ENCODE measurements around the gene SH2D1B. TPM values are rescaled to one million over a fixed set of nuclear protein-coding genes. Genes with fewer than 3 reads are reported as not detected.

SH2D1B gene
- total and polyA plus RNA-seq, 2 donors (not counting 3 experiments of a cell fraction or from before 2014, with no cell fraction given): not detected

DNA sequence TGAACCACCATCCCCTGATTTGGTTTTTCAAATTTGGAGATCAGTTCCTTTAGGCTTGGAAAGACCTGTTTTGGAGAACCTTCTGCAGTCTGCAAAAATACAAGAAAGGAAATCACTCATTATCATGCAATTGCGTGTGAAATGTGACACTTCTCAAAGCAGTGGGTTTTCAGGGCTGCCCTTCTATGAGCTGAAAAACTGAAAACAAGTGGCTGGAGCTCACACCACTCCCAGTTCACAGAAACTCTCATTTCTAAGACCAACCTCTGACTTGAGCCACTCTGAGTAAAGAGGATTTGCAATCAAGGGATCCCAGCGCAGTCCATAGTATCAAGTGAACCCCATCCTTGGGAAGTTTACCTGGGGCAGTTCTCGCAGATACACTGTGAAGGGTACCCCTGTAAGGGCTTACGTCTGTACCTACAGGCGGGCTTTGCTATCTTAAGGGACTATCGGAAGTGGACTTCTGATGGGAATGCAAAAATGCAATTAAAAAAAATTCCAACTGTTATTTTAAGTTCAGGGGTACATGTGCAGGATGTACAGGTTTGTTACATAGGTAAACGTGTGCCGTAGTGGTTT is 12.8 kb downstream of the SH2D1B start:
- Histone ChIP-seq H3K36me3 (ENCODE audit: control insufficient read depth in 2 of 2, extremely low read depth in 1 of 2, insufficient read depth in 2 of 2, low read length in 2 of 2) (no peaks in the 10 kb centered on the region), H2AFZ (ENCODE audit: low read depth, low read length) (no peak overlapping the region), H3K9me1 (replicated peaks; ENCODE audit: control insufficient read depth, extremely low read depth, insufficient read depth, low read length) (no peaks in the 10 kb centered on the region), H3K27me3 (ENCODE audit: control insufficient read depth in 2 of 2, insufficient read depth in 2 of 2, low read length in 2 of 2) (peaks cover 5 to 13% of the 10 kb centered on the region in 2 experiments), H3K27ac (ENCODE audit: insufficient read depth, low read depth, low read length) (no peak overlapping the region), H4K20me1 (replicated peaks; ENCODE audit: control insufficient read depth, extremely low read depth, insufficient read depth, low read length) (no peaks in the 10 kb centered on the region), H3K4me2 (ENCODE audit: insufficient read depth, low read length) (no peak overlapping the region), H3K4me3 (replicated peaks in 1 of 3; ENCODE audit: insufficient read depth in 1 of 3, low read depth in 1 of 3, low read length in 3 of 3) (no peak overlapping the region), H3K4me1 (ENCODE audit: control insufficient read depth, extremely low read depth, insufficient read depth, low read length) (no peaks in the 10 kb centered on the region), H3K79me2 (ENCODE audit: control insufficient read depth, insufficient read depth, low read length) (no peaks in the 10 kb centered on the region), H3K9ac (replicated peaks; ENCODE audit: extremely low read depth, insufficient read depth, low read length) (no peak overlapping the region), H3K9me3 (replicated peaks; ENCODE audit: control insufficient read depth, insufficient read depth, low read length) (no peaks in the 10 kb centered on the region)
- no TSS peak for BruUV-seq (replicated peaks)
- CTCF ChIA-PET: interaction anchor here (0.7 to 1.6 kb wide), 5 partner anchors 8 to 607 kb away, joined by 3 to 4 read pairs (median 3); no protein-coding TSS in a partner anchor
- dilution Hi-C loops (cut with MboI; ENCODE audit: extremely low pct_ligation_motif_present, low sequenced_read_pairs): no loop called here
- FAIRE-seq: no peak
- no peak for DNase-seq (ENCODE audit: low read depth, low spot score)
- POLR2A ChIA-PET: no interaction called here
- intact Hi-C loops (cut with micrococcal nuclease): no loop called here
- TF ChIP-seq, protein P1, sequence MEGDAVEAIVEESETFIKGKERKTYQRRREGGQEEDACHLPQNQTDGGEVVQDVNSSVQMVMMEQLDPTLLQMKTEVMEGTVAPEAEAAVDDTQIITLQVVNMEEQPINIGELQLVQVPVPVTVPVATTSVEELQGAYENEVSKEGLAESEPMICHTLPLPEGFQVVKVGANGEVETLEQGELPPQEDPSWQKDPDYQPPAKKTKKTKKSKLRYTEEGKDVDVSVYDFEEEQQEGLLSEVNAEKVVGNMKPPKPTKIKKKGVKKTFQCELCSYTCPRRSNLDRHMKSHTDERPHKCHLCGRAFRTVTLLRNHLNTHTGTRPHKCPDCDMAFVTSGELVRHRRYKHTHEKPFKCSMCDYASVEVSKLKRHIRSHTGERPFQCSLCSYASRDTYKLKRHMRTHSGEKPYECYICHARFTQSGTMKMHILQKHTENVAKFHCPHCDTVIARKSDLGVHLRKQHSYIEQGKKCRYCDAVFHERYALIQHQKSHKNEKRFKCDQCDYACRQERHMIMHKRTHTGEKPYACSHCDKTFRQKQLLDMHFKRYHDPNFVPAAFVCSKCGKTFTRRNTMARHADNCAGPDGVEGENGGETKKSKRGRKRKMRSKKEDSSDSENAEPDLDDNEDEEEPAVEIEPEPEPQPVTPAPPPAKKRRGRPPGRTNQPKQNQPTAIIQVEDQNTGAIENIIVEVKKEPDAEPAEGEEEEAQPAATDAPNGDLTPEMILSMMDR (IDR thresholded peaks at IDR 0.05; ENCODE audit: extremely low read depth in 1 of 2, insufficient read depth in 1 of 2, low read depth in 1 of 2, low read length in 2 of 2): no peak
- TF ChIP-seq GATA2 (IDR thresholded peaks at IDR 0.05; ENCODE audit: insufficient read depth, insufficient read length, low read depth, low read length) (no peak), FOS (IDR thresholded peaks at IDR 0.05; ENCODE audit: borderline replicate concordance, insufficient read depth, low read length) (no peak), POLR2AphosphoS5 (IDR thresholded peaks at IDR 0.05; ENCODE audit: insufficient read depth, low read depth, low read length) (no peak), MYC (IDR thresholded peaks at IDR 0.05; ENCODE audit: low read depth, low read length) (no peak), JUN (IDR thresholded peaks at IDR 0.05; ENCODE audit: borderline replicate concordance, insufficient read depth, insufficient read length, low read depth) (no peak), POLR2A (IDR thresholded peaks at IDR 0.05; ENCODE audit: low read depth, low read length) (no peak), EZH2 (IDR thresholded peaks at IDR 0.05; ENCODE audit: borderline replicate concordance, low read depth, low read length, severe bottlenecking) (no peak)
- TF ChIP-seq, protein P2, sequence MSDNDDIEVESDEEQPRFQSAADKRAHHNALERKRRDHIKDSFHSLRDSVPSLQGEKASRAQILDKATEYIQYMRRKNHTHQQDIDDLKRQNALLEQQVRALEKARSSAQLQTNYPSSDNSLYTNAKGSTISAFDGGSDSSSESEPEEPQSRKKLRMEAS (IDR thresholded peaks at IDR 0.05; ENCODE audit: insufficient read depth, insufficient read length): no peak
